ENCODE measurements around the gene KIZ.

Gene KIZ

DNA sequence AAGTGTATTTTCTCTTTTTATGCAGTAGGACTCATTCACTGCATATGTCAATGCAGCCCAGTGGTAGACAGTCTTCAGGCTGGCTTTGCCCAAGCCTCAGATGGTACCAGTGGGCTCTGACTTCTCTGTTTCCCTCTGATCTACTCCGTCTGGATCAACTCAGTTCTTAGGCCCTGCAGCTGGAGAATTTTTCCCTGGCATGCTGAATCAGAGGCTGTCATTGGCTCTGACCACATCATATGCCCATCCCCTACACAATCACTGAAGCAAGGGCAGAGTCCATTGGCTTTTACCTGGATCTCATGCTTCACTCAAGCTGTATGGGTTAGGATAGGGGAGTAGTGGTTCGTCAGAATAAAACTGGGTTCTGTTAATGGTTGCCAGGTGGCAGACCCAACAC lies 57.8 kb downstream of the KIZ start:
- DNase-seq: no peak
- Histone ChIP-seq H3K4me3 (ENCODE audit: low read depth, low read length) (no peak overlapping the region), H3K27ac (no peak overlapping the region), H3K27me3 (ENCODE audit: insufficient read depth, low read depth, severe bottlenecking) (no peaks in the 10 kb centered on the region), H3K9me3 (ENCODE audit: severe bottlenecking) (no peaks in the 10 kb centered on the region), H3K36me3 (no peaks in the 10 kb centered on the region)
- TF ChIP-seq, protein P1, sequence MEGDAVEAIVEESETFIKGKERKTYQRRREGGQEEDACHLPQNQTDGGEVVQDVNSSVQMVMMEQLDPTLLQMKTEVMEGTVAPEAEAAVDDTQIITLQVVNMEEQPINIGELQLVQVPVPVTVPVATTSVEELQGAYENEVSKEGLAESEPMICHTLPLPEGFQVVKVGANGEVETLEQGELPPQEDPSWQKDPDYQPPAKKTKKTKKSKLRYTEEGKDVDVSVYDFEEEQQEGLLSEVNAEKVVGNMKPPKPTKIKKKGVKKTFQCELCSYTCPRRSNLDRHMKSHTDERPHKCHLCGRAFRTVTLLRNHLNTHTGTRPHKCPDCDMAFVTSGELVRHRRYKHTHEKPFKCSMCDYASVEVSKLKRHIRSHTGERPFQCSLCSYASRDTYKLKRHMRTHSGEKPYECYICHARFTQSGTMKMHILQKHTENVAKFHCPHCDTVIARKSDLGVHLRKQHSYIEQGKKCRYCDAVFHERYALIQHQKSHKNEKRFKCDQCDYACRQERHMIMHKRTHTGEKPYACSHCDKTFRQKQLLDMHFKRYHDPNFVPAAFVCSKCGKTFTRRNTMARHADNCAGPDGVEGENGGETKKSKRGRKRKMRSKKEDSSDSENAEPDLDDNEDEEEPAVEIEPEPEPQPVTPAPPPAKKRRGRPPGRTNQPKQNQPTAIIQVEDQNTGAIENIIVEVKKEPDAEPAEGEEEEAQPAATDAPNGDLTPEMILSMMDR (IDR thresholded peaks at IDR 0.05; ENCODE audit: low read depth, low read length): no peak

DNA sequence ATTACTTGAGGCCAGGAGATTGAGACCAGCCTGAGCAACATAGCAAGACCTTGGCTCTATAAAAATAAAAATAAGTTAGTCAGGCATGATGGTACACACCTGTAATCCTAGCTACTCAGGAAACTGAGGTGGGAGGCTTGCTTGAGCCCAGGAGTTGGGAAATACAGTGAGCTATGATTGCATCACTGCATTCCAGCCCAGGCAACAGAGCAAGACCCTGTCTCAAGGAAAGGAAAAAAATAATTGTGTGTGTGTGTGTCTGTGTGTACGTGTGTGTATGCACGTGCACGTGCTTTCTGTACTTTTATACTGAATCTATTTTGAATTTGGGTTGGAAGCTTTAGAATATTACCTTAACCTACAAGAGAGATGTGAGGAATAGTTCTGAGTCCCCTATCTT lies 58.9 kb downstream of the KIZ start:
- no peak overlapping the region for H3K27ac ChIP-seq
- DNase-seq: no peak
- TF ChIP-seq, protein P1 (IDR thresholded peaks at IDR 0.05; ENCODE audit: low read depth, low read length): no peak
- H3K4me3 ChIP-seq (ENCODE audit: low read depth, low read length): no peak overlapping the region
- no peaks in the 10 kb centered on the region for H3K36me3 ChIP-seq
- no peaks in the 10 kb centered on the region for H3K9me3 ChIP-seq (ENCODE audit: severe bottlenecking)
- H3K27me3 ChIP-seq (ENCODE audit: insufficient read depth, low read depth, severe bottlenecking): no peaks in the 10 kb centered on the region

DNA sequence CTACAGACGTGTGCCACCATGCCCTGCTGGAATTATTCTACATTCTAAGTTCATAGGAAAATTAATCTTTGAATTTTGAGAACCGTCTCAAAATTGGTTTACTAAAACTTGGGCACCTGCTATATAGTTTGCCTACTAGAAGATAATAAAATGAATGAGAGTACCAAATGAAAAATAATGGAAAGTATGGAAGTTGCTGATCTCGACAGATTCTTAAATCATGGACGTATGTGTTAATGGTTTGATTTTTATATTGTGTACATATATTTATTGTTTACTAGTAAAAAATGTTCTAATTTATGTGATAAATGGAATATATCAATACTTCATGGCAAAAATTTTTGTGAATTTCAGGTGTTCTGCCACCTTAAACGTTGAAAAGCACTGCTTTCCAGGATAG lies 60.0 kb downstream of the KIZ start:
- no peaks in the 10 kb centered on the region for H3K36me3 ChIP-seq

DNA sequence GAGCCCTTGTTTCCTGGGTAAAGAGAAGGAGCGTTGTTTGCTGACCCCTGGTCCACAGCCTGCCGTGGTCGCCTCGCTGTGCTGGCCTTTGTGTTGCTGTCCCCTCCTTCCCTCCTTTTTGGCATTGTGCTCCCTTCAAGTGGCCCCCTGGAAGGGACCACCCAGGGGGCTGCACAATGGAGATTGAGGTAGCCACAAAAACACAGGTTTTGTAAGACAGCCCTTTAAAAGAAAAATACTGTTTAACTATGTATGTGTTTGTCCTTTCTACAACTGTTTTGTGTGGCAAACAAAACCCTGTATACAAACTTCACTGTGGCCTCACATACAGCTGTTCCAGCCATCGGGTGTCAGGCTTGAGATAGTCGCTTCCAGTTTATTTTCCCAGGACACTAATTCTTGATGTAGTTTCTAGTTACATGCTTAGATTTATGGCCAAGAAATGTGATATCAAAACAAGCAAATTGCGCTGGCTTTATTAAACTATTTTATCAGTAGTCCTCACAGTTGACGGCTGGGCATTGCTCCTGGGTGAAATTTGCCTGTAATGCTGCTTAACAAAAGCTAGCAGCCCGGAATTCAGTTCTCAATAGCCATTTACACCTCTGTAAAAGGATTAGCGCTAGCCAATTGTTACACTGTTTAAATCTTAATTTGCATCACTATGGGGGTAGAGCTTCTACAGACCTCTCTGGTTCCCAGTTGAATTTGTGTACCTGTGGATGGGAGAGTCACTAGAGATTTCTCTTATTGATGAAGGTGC lies 64.1 kb downstream of the KIZ start:
- TF ChIP-seq, protein P1 (IDR thresholded peaks at IDR 0.05; ENCODE audit: low read depth, low read length): no peak
- Histone ChIP-seq H3K4me3 (ENCODE audit: low read depth, low read length) (no peak overlapping the region), H3K36me3 (no peaks in the 10 kb centered on the region), H3K27ac (no peak overlapping the region), H3K27me3 (ENCODE audit: insufficient read depth, low read depth, severe bottlenecking) (no peaks in the 10 kb centered on the region), H3K9me3 (ENCODE audit: severe bottlenecking) (no peaks in the 10 kb centered on the region)
- no peak for DNase-seq

More for the DNA sequence above, 60.0 kb downstream of the KIZ start:
- Histone ChIP-seq H3K4me3 (ENCODE audit: low read depth, low read length) (no peak overlapping the region), H3K9me3 (ENCODE audit: severe bottlenecking) (no peaks in the 10 kb centered on the region), H3K27me3 (ENCODE audit: insufficient read depth, low read depth, severe bottlenecking) (no peaks in the 10 kb centered on the region), H3K27ac (no peak overlapping the region)
- TF ChIP-seq, protein P1 (IDR thresholded peaks at IDR 0.05; ENCODE audit: low read depth, low read length): no peak
- no peak for DNase-seq

DNA sequence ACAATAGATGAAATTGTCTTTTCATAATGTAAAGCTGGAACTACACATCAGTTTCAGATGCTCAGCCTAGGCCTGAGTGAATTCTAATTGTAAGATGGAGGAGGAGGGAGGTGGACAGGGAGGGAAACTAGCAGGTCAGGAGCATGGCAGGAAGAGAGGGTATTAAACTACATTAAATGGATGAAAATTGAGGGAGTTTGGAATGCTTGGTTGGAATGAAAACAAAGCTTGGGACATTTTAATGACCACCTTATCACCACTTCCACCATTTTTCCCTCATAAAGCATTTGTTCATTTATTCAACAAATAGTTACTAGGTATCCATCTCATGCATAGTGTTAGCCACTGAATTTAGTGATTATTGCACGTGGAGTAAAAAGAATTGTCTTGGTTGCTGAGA lies 65.0 kb downstream of the KIZ start:
- no peak overlapping the region for H3K4me3 ChIP-seq (ENCODE audit: low read depth, low read length)
- no peaks in the 10 kb centered on the region for H3K9me3 ChIP-seq (ENCODE audit: severe bottlenecking)
- no peak overlapping the region for H3K27ac ChIP-seq
- H3K27me3 ChIP-seq (ENCODE audit: insufficient read depth, low read depth, severe bottlenecking): no peaks in the 10 kb centered on the region
- no peaks in the 10 kb centered on the region for H3K36me3 ChIP-seq
- no peak for DNase-seq
- TF ChIP-seq, protein P1 (IDR thresholded peaks at IDR 0.05; ENCODE audit: low read depth, low read length): no peak

DNA sequence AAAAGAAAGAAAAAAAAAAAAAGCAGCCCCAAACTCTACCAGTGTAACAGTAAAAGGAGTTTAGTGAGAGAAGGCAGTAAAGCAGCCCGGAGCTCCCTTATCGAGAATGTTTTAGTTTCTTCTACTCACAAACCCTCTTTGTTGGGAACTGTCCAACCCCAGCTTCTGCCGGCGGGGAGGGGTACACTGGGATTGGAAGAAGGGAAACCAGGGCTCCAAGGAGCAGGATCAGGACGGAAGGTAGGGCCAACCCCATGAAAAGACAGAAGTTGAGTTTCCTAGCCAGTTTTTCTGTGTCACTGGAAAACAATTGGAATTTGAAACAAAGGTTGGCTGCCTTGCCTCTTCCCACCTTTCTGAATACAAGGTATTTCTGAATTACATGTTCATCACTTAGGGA lies 66.0 kb downstream of the KIZ start:
- no peaks in the 10 kb centered on the region for H3K36me3 ChIP-seq
- H3K27me3 ChIP-seq (ENCODE audit: insufficient read depth, low read depth, severe bottlenecking): no peaks in the 10 kb centered on the region
- no peak overlapping the region for H3K4me3 ChIP-seq (ENCODE audit: low read depth, low read length)
- no peak for DNase-seq
- TF ChIP-seq, protein P1 (IDR thresholded peaks at IDR 0.05; ENCODE audit: low read depth, low read length): no peak
- H3K27ac ChIP-seq: no peak overlapping the region
- no peaks in the 10 kb centered on the region for H3K9me3 ChIP-seq (ENCODE audit: severe bottlenecking)
